Mammary epithelial cell (primary cell): ENCODE data around the gene FLYWCH2.

Experiments used
- CTCF ChIP-seq, 2 donors: IDR thresholded peaks in 1 of 2; conservative IDR thresholded peaks in 1 of 2; 2 replicates each; pipeline ENCODE4 v1.5.1; 2011 to 2012; ENCODE audit warnings: inconsistent platforms in 2 of 2, low read length in 2 of 2, mild to moderate bottlenecking in 2 of 2, control low read depth in 1 of 2, low read depth in 1 of 2; ENCODE audit not compliant: insufficient read depth in 1 of 2; ENCODE audit errors: extremely low read depth in 1 of 2
- EZH2 ChIP-seq: IDR thresholded peaks from 2 replicates; pipeline ENCODE4 v1.6.1; 2012; ENCODE audit warnings: low read length, inconsistent platforms, borderline replicate concordance

GRCh38 chr16:2939968-2940367 lies 57.0 kb downstream of the FLYWCH2 start:
- TF ChIP-seq CTCF (conservative IDR thresholded peaks at IDR 0.05 in 1 of 2, IDR thresholded peaks at IDR 0.05 in 1 of 2; ENCODE audit: extremely low read depth in 1 of 2, insufficient read depth in 1 of 2, low read depth in 1 of 2, low read length in 2 of 2) (no peak), EZH2 (no peak)
